ENCODE data around the gene BRD3OS. TPM values are rescaled to one million over a fixed set of nuclear protein-coding genes. Genes with fewer than 3 reads are reported as not detected.

BRD3OS gene
- total and polyA plus RNA-seq, 2 donors (not counting 1 experiment from before 2014, with no cell fraction given): 12.0 to 25.3 TPM

- Histone ChIP-seq H3K4me3 (ENCODE audit: control extremely low read depth in 1 of 5, extremely low read depth in 1 of 5, insufficient read depth in 1 of 5, low read depth in 2 of 5, low read length in 4 of 5) (peak within 1 kb of the TSS; percentile 31 to 86 (median 81)), H3K79me2 (ENCODE audit: control insufficient read depth, insufficient read depth, low read length) (peaks cover 57% of the 10 kb centered on the region), H2AFZ (ENCODE audit: insufficient read depth, low read depth, low read length, poor library complexity, severe bottlenecking) (peak within 1 kb of the TSS; percentile 76), H3K9ac (ENCODE audit: low read length) (peak within 1 kb of the TSS; percentile 86), H3K36me3 (replicated peaks in 1 of 2; ENCODE audit: control extremely low read depth in 1 of 2, control insufficient read depth in 1 of 2, extremely low read depth in 1 of 2, insufficient read depth in 2 of 2, low read length in 1 of 2) (no peaks in the 10 kb centered on the region), H3K27ac (ENCODE audit: low read length in 2 of 2) (peak within 1 kb of the TSS; percentile 26 to 83), H3K4me2 (replicated peaks; ENCODE audit: low read depth, low read length, poor library complexity, severe bottlenecking) (peak within 1 kb of the TSS; percentile 99), H3K9me3 (ENCODE audit: control extremely low read depth in 1 of 3, control insufficient read depth in 2 of 3, insufficient read depth in 1 of 3, low read length in 2 of 3) (no peaks in the 10 kb centered on the region), H3K4me1 (ENCODE audit: control insufficient read depth in 2 of 2, insufficient read depth in 2 of 2, low read length in 2 of 2) (peaks cover 27 to 45% of the 10 kb centered on the region in 2 donors), H3K27me3 (replicated peaks in 1 of 4; ENCODE audit: control extremely low read depth in 1 of 4, control insufficient read depth in 3 of 4, insufficient read depth in 4 of 4, low read length in 3 of 4) (no peaks in the 10 kb centered on the region), H4K20me1 (ENCODE audit: control insufficient read depth, insufficient read depth, low read length, poor library complexity, severe bottlenecking) (peaks cover 43% of the 10 kb centered on the region)
- Mint-ChIP-seq H3K4me3 (peak within 1 kb of the TSS; percentile 94), H3K27ac (peak within 1 kb of the TSS; percentile 86), H3K27me3 (no peaks in the 10 kb centered on the region), H3K9me3 (ENCODE audit: insufficient read depth) (no peaks in the 10 kb centered on the region), H3K4me1 (peaks cover 36% of the 10 kb centered on the region)
- under 1% methylated on average over 124 of the region's 124 CpGs for WGBS (ENCODE audit: insufficient coverage)
- DNase-seq (peak; percentile 84), ATAC-seq (ENCODE audit: low read depth) (peak; percentile 63)
- CTCF ChIA-PET: interaction anchor here (0.6 to 5.8 kb wide), 12 partner anchors 12 to 241 kb away, joined by 3 to 561 read pairs (median 10); partner anchors contain the start of genes BRD3OS and WDR5
- no peak for TF ChIP-seq CTCF (IDR thresholded peaks at IDR 0.05)
- TF ChIP-seq EZH2 (IDR thresholded peaks at IDR 0.05; ENCODE audit: borderline replicate concordance, insufficient read depth, low read depth, low read length, poor library complexity, severe bottlenecking): no peak
- POLR2A ChIA-PET: interaction anchor here (1.5 to 3.4 kb wide), 5 partner anchors 36 to 205 kb away, joined by 5 to 19 read pairs (median 16); no protein-coding TSS in a partner anchor
- intact Hi-C loops (cut with micrococcal nuclease): loop anchor here (1.0 to 5.0 kb wide), 6 partner anchors 37 to 460 kb away; partner anchors contain the start of genes ADAMTSL2 and BRD3
Observed at GRCh38 chr9:133991964-133992779, 33.1 kb upstream of the BRD3OS start, which contains the start of gene VAV2. VAV2 (minus strand) TSS chr9:133992324; CDS start chr9:133992278, 46 bp downstream.
